Activated naive CD4-positive, alpha-beta T cell treated with anti-CD3 and anti-CD28 coated beads, Interleukin-2, amount 50 U/mL, for 72 hours (primary cell): ENCODE data around the gene KCNQ4. TPM values are rescaled to one million over a fixed set of nuclear protein-coding genes. Genes with fewer than 3 reads are reported as not detected.
A peak's percentile ranks its signal among the peaks of the same experiment; 100 is the strongest.

Experiments
- ATAC-seq, 2 donors: fragments of 150-1000 bp; cut with Tn5 transposase; 2 replicates each; pipeline ENCODE4 v1.10.0; 2021; ENCODE audit warnings: mild to moderate bottlenecking in 2 of 2, moderate library complexity in 2 of 2
- DNase-seq, 2 donors: peaks; one replicate each; pipeline ENCODE4 v3.0.0; 2021 to 2022; ENCODE audit warnings: low spot score in 2 of 2
- H3K27ac Mint-ChIP-seq, 2 donors: one replicate each; pipeline ENCODE4 v1.8.0; 2022; ENCODE audit warnings: mild to moderate bottlenecking in 2 of 2, mixed read lengths in 2 of 2
- H3K36me3 Mint-ChIP-seq, 2 donors: one replicate each; pipeline ENCODE4 v1.8.0; 2022; ENCODE audit warnings: mixed read lengths in 2 of 2
- H3K9me3 Mint-ChIP-seq, 2 donors: one replicate each; pipeline ENCODE4 v1.8.0; 2022; ENCODE audit warnings: mixed read lengths in 2 of 2
- total RNA-seq, 2 donors: library from RNA; stranded (reverse); gene quantifications; one replicate each; pipeline ENCODE4 v1.2.3, GENCODE V29; 2022

The KCNQ4 gene
- total RNA-seq, 2 donors from 2014 or later, result 0.73 to 1.5 TPM

GRCh38 chr1:40785446-40785845 is 1.9 kb downstream of the KCNQ4 start:
- ATAC-seq, result no peak
- no peak overlapping the region for H3K27ac Mint-ChIP-seq

GRCh38 chr1:40786171-40786994 is 2.8 kb downstream of the KCNQ4 start:
- Mint-ChIP-seq H3K9me3 (no peaks in the 10 kb centered on the region), H3K27ac (no peak overlapping the region), H3K36me3 (peaks cover 0 to 4% of the 10 kb centered on the region in 2 donors)
- DNase-seq (no peak), ATAC-seq (no peak)

More at GRCh38 chr1:40785446-40785845, 1.9 kb downstream of the KCNQ4 start:
- DNase-seq, result no peak
- no peaks in the 10 kb centered on the region for H3K9me3 Mint-ChIP-seq
- peaks cover 0 to 4% of the 10 kb centered on the region in 2 donors for H3K36me3 Mint-ChIP-seq

GRCh38 chr1:40786995-40787705 is 3.6 kb downstream of the KCNQ4 start:
- DNase-seq (no peak), ATAC-seq (no peak)
- no peaks in the 10 kb centered on the region for H3K9me3 Mint-ChIP-seq
- H3K27ac Mint-ChIP-seq, result peak overlapping the region in 1 of 2 donors; percentile 65
- H3K36me3 Mint-ChIP-seq, result peaks cover 0 to 4% of the 10 kb centered on the region in 2 donors

GRCh38 chr1:40787737-40788560 is 4.4 kb downstream of the KCNQ4 start:
- Mint-ChIP-seq H3K27ac (peak overlapping the region; percentile 27 to 65), H3K36me3 (peaks cover 0 to 3% of the 10 kb centered on the region in 2 donors), H3K9me3 (no peaks in the 10 kb centered on the region)
- ATAC-seq (no peak), DNase-seq (no peak)

DNA sequence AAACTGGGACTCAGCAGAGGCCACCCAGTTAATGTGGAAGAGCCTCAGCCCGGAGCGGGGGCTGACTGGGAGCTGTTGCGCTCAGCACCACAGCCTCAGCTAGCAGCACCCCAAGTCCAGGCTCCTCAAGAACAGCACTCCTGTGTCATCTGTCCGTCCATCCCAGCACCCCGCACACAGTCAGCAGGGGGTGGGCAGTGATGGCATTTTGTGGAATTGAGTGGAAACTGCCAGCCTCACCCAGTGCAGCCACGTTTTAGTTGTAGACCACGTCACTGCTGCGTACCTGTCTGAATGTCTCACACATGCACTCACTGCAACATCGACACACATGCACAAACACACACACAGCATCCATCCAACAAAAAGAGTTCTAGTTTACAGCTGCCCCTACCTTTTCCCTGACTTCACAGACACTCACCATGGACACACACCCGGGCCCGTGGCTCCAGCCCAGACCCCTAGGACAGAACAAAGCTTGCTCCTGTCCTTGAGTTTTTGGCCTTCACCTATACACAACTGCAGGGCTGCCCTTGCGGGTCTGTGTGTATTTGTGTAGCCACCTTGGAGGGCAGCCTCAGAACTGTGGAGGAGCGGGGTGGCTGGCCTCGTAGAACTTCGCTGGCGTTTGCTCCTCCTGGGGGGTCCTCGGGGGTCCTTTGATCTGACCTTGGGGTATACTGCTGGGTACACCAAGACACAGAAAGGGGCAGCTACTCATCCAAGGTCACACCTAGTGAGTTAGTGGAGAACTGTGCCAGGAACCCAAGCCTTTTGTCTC is 5.2 kb downstream of the KCNQ4 start:
- Mint-ChIP-seq H3K9me3 (no peaks in the 10 kb centered on the region), H3K27ac (peak overlapping the region in 1 of 2 donors; percentile 27), H3K36me3 (no peaks in the 10 kb centered on the region)
- ATAC-seq, result no peak
- DNase-seq, result no peak

DNA sequence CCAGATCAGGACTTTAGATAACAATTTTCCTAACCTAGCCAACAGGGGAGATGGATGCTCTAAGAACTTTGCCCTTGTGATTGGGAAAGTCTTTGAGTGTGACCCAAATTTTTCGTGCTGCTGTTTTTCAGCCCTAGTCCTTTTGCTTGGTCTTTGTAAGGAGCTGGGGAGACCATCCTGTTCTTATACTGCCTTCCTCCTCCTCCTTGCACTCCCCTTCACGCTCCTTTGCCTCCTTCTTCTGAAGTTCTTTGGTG is 5.7 kb downstream of the KCNQ4 start:
- ATAC-seq (no peak), DNase-seq (no peak)
- H3K27ac Mint-ChIP-seq, result no peak overlapping the region
- H3K9me3 Mint-ChIP-seq, result no peaks in the 10 kb centered on the region
- H3K36me3 Mint-ChIP-seq, result no peaks in the 10 kb centered on the region

- Mint-ChIP-seq H3K36me3 (no peaks in the 10 kb centered on the region), H3K27ac (peak overlapping the region in 1 of 2 donors; percentile 48), H3K9me3 (no peaks in the 10 kb centered on the region)
- no peak for ATAC-seq
- no peak for DNase-seq
These were observed 6.3 kb downstream of the KCNQ4 start for GRCh38 chr1:40789661-40790430.

- Mint-ChIP-seq H3K36me3 (no peaks in the 10 kb centered on the region), H3K27ac (no peak overlapping the region), H3K9me3 (peaks cover 0 to 2% of the 10 kb centered on the region in 2 donors)
These were observed 8.4 kb downstream of the KCNQ4 start for GRCh38 chr1:40792036-40792435.

GRCh38 chr1:40793617-40794016 is 10.0 kb downstream of the KCNQ4 start:
- Mint-ChIP-seq H3K27ac (peak overlapping the region; percentile 3), H3K36me3 (no peaks in the 10 kb centered on the region), H3K9me3 (peaks cover 0 to 6% of the 10 kb centered on the region in 2 donors)
- DNase-seq (no peak), ATAC-seq (no peak)

More at GRCh38 chr1:40792036-40792435, 8.4 kb downstream of the KCNQ4 start:
- ATAC-seq (no peak), DNase-seq (no peak)

DNA sequence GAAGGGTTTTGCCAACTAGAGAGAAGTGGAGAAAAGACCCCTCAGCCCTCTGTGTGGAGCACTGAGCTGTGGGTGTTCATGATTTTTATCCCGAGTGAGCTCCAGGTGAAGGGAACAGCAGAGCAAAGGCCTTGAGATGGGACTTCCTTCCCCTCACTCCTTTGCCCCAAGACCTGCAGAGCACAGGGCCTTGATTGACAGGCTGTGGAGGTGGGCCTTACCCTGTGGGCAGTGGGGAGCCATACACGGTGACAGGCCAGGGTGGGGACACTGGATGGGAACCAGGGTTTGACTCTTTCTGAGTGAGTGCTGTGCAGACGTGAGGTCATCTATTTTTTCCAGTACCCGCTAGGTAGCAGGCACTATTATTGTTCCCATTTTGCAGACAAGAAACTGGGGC is 10.5 kb downstream of the KCNQ4 start:
- H3K27ac Mint-ChIP-seq, result peak overlapping the region in 1 of 2 donors; percentile 3
- peaks cover 0 to 6% of the 10 kb centered on the region in 2 donors for H3K9me3 Mint-ChIP-seq
- DNase-seq (no peak), ATAC-seq (no peak)
- H3K36me3 Mint-ChIP-seq, result no peaks in the 10 kb centered on the region

DNA sequence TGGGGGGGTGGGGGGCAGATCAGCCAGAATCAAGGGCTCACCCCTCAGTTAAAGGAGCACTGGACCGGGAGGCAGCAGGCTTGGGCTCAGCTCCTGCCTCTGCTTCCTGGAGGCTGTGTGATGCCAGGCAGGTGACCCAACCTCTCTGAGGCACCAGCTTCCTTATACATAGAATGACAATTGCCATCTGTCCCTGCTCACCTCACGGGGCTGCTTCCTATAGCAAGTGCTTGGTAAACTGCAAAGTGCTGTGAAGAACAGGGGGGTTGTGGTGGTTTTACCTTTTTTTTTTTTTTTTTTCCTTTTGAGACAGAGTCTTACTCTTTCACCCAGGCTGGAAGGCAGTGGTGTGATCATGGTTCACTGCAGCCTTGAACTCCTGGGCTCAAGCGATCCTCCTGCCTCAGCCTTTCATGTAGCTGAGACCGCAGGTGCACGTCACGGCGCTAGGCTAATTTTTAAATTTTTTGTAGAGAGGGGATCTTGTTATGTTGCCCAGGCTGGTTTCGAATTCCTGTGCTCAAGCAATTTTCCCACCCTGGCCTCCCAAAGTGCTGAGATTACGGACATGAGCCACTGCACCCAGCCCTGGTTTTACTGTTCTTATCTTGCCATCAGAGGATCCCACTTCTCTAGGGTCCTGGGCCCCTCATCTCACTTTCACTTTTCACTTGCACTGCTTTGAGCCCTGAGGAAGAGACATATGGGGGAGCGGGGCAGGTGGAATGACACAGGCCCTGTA is 11.6 kb downstream of the KCNQ4 start:
- H3K27ac Mint-ChIP-seq, result peak overlapping the region; percentile 43 to 54
- H3K36me3 Mint-ChIP-seq, result no peaks in the 10 kb centered on the region
- H3K9me3 Mint-ChIP-seq, result peaks cover 0 to 6% of the 10 kb centered on the region in 2 donors
- DNase-seq, result no peak
- ATAC-seq, result peak; percentile 45 to 62

GRCh38 chr1:40795811-40796586 is 12.4 kb downstream of the KCNQ4 start:
- DNase-seq, result no peak
- Mint-ChIP-seq H3K36me3 (no peaks in the 10 kb centered on the region), H3K9me3 (peaks cover 0 to 6% of the 10 kb centered on the region in 2 donors), H3K27ac (peak overlapping the region; percentile 43 to 54)
- ATAC-seq, result peak; percentile 27 to 73

DNA sequence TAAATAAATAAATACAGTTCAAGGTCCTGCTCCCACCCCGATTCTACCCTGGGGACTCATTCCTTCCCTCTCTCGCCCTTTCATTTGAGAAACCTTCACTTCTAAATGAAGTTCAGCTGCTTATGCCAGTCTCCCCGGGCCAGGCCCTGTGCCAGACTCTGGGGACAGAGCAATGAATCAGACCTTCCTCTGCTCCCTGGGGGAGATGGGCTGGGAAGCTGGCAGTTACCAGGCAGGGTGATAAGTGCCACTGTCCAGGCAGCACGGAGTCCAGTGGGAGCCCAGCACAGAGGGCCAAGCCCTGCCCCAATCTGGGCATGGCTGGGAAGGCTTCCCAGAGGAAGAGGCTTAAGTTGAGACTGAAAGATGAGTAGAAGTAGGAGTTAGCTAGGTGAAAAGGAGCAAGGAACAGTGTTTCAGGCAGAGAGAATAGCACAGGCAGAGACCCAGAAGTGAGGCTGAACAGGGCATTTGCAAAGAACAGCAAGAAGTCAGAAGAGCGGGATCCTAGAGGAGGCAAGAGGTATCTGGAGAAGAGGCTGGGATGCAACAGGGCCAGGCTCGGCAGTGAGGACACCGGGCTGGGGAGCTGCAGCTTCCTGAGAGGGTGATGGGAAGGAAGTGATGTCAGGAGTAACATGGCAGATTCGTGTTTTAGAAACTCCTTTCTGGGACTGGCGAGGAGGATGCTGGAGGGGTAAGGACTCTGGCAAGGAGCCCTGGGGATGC is 13.5 kb downstream of the KCNQ4 start:
- Mint-ChIP-seq H3K27ac (peak overlapping the region; percentile 3 to 25), H3K9me3 (peaks cover 0 to 6% of the 10 kb centered on the region in 2 donors), H3K36me3 (no peaks in the 10 kb centered on the region)
- DNase-seq (no peak), ATAC-seq (no peak)

- H3K27ac Mint-ChIP-seq, result peak overlapping the region; percentile 3 to 32
- no peak for ATAC-seq
- DNase-seq, result no peak
- H3K9me3 Mint-ChIP-seq, result peaks cover 0 to 6% of the 10 kb centered on the region in 2 donors
- H3K36me3 Mint-ChIP-seq, result no peaks in the 10 kb centered on the region
These were observed 14.1 kb downstream of the KCNQ4 start for GRCh38 chr1:40797668-40798010.
